Stimulated activated CD8-positive, alpha-beta memory T cell treated with anti-CD3 and anti-CD28 coated beads, Interleukin-2, amount 100 ng/mL, for 48 hours (primary cell): ENCODE data around the gene CCM2.

ENCODE experiments used
- DNase-seq, 2 donors: peaks; one replicate each; pipeline ENCODE4 v3.0.0-alpha.2; 2020; ENCODE audit warnings: low read depth in 2 of 2

Gene CCM2

GRCh38 chr7:45080958-45081669 lies 81.1 kb downstream of the CCM2 start:
- no peak for DNase-seq

GRCh38 chr7:45081670-45081974 lies 81.6 kb downstream of the CCM2 start:
- DNase-seq = no peak

- DNase-seq = no peak
Measured at GRCh38 chr7:45082031-45082830, 82.2 kb downstream of the CCM2 start.

- DNase-seq = no peak
Measured at GRCh38 chr7:45082831-45083331, 82.9 kb downstream of the CCM2 start.

- DNase-seq = no peak
Measured at GRCh38 chr7:45084336-45084735, 84.3 kb downstream of the CCM2 start.

- DNase-seq = no peak
Measured at GRCh38 chr7:45084901-45085618, 85.1 kb downstream of the CCM2 start.

GRCh38 chr7:45085619-45086200 lies 85.7 kb downstream of the CCM2 start:
- DNase-seq = no peak

GRCh38 chr7:45086331-45087065 lies 86.5 kb downstream of the CCM2 start:
- DNase-seq = no peak

- DNase-seq = no peak
Measured at GRCh38 chr7:45087301-45088145, 87.5 kb downstream of the CCM2 start.

GRCh38 chr7:45088146-45088701 lies 88.2 kb downstream of the CCM2 start:
- no peak for DNase-seq

GRCh38 chr7:45088821-45089340 lies 88.9 kb downstream of the CCM2 start, which contains the start of gene NACAD:
Gene NACAD, minus strand, starts transcription at chr7:45088969. Its CDS starts 75 bp downstream, at chr7:45088894.
- no peak for DNase-seq

- peak; percentile 47 to 61 for DNase-seq
Measured at GRCh38 chr7:45089341-45089891, 89.4 kb downstream of the CCM2 start.

GRCh38 chr7:45092100-45092930 lies 92.3 kb downstream of the CCM2 start:
- DNase-seq = no peak

- DNase-seq = no peak
Measured at GRCh38 chr7:45092931-45093235, 92.9 kb downstream of the CCM2 start.

GRCh38 chr7:45098983-45099839 lies 99.2 kb downstream of the CCM2 start:
- no peak for DNase-seq

- DNase-seq = no peak
Measured at GRCh38 chr7:45099891-45100760, 100.1 kb downstream of the CCM2 start.
